Activated naive CD8-positive, alpha-beta T cell treated with anti-CD3 and anti-CD28 coated beads for 36 hours (primary cell): ENCODE results near the gene TLCD2. TPM values are rescaled to one million over a fixed set of nuclear protein-coding genes. Genes with fewer than 3 reads are reported as not detected.
"Not testable (repeated sequence)": the region's sequence is repeated elsewhere in the genome, so short reads cannot be mapped to it uniquely, and the experiment has no call there.

Experiments used
- DNase-seq: peaks from one replicate; pipeline ENCODE4 v3.0.0; 2021
- H3K27ac Mint-ChIP-seq: one replicate; pipeline ENCODE4 v1.8.0; 2022; ENCODE audit warnings: mild to moderate bottlenecking, moderate library complexity, mixed read lengths
- H3K27me3 Mint-ChIP-seq: one replicate; pipeline ENCODE4 v1.8.0; 2022; ENCODE audit warnings: mild to moderate bottlenecking, mixed read lengths
- H3K36me3 Mint-ChIP-seq: one replicate; pipeline ENCODE4 v1.8.0; 2021; ENCODE audit warnings: mild to moderate bottlenecking, mixed read lengths
- H3K4me1 Mint-ChIP-seq: one replicate; pipeline ENCODE4 v1.8.0; 2021; ENCODE audit warnings: mixed read lengths
- H3K4me3 Mint-ChIP-seq: one replicate; pipeline ENCODE4 v1.8.0; 2022; ENCODE audit warnings: mild to moderate bottlenecking, moderate library complexity, mixed read lengths
- H3K9me3 Mint-ChIP-seq: one replicate; pipeline ENCODE4 v1.8.0; 2022; ENCODE audit warnings: mixed read lengths
- total RNA-seq, 2 experiments: library from RNA; stranded (reverse); gene quantifications; one replicate each; pipeline ENCODE4 v1.2.3, GENCODE V29; 2021

TLCD2 gene
- total RNA-seq, 2 experiments from 2014 or later, result 0.04 to 0.06 TPM

GRCh38 chr17:1742371-1743087 is 32.4 kb upstream of the TLCD2 start, which contains the start of gene SERPINF2:
SERPINF2 (plus strand) TSS chr17:1742871; CDS start chr17:1744996, 2,125 bp downstream.
- Mint-ChIP-seq H3K27ac (no peak within 1 kb of the TSS), H3K9me3 (no peaks in the 10 kb centered on the region), H3K27me3 (no peaks in the 10 kb centered on the region), H3K36me3 (peaks cover 5% of the 10 kb centered on the region), H3K4me3 (no peak within 1 kb of the TSS), H3K4me1 (no peaks in the 10 kb centered on the region)
- no peak for DNase-seq

DNA sequence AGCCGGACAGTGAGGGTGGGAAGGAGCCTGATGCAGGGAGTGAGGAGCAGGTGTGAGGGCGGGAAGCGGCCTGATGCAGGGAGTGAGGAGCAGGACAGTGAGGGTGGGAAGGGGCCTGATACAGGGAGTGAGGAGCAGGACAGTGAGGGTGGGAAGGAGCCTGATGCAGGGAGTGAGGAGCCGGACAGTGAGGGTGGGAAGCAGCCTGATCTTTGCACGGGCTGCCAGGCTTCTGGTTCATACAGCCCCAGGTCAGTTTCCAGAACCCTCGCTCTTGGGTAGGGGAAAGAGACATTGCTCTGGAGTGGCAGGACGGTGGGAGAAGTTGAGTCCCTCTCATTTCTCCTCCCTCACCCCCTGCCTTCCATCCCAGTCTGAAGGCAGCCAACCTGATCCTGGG is 31.7 kb upstream of the TLCD2 start:
- H3K36me3 Mint-ChIP-seq, H3K4me1 Mint-ChIP-seq, H3K27me3 Mint-ChIP-seq, H3K27ac Mint-ChIP-seq, H3K4me3 Mint-ChIP-seq, DNase-seq, H3K9me3 Mint-ChIP-seq: not testable (repeated sequence)

- Mint-ChIP-seq H3K27me3 (no peaks in the 10 kb centered on the region), H3K27ac (no peak overlapping the region), H3K9me3 (no peaks in the 10 kb centered on the region)
Observed at GRCh38 chr17:1737531-1738291, 27.5 kb upstream of the TLCD2 start.

DNA sequence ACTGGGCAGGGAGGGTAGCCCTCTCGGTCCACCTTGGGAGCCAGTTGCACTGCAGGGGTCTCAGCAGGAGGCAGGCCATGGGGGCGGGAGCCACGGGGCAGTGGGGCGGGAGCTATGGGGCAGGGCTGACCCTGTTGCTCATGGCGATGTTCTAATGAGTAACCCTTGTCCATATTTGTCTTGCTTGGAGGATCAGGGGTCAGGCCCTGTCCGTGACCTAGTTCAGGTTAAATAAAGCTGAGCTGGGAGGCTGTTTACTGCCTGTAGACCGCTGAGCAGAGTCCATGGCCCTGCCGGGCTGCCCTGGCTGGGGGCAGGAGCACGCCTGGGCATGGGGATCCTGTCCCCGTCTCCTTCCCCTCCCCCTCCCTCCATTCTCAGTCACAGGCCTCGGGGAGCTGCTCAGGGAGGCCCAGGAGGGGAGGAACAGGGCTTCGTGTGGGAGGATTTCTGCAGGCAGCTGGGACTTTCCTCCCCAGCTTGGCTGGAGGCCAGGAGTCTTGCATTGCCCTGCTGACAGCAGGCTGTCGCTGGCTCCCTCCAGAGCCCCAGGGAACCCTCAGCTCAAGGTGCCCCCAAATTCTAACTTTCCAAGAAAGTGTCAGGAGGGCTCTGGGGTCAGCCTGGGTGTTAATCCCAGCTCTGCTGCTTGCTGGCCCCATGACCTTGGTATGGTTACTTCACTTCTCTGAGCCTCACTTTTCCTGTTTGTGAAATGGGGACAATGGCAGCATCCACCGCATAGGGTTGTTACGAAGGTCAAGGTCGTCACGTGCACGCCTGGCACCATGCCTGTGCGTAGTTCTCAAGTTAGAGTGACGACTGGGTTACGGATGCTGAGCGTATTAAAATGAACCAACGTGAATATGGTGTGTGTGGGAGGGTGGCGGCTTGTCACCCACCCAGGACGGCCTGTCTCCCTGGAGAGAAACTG is 26.4 kb upstream of the TLCD2 start:
- Mint-ChIP-seq H3K4me3 (no peak overlapping the region), H3K27me3 (no peaks in the 10 kb centered on the region), H3K27ac (peak overlapping the region; percentile 34), H3K9me3 (no peaks in the 10 kb centered on the region), H3K4me1 (peaks cover 9% of the 10 kb centered on the region), H3K36me3 (peaks cover 13% of the 10 kb centered on the region)
- peak; percentile 68 for DNase-seq

More at GRCh38 chr17:1737531-1738291, 27.5 kb upstream of the TLCD2 start:
- H3K36me3 Mint-ChIP-seq, result peaks cover 13% of the 10 kb centered on the region
- no peak overlapping the region for H3K4me3 Mint-ChIP-seq
- DNase-seq, result no peak
- peaks cover 9% of the 10 kb centered on the region for H3K4me1 Mint-ChIP-seq

DNA sequence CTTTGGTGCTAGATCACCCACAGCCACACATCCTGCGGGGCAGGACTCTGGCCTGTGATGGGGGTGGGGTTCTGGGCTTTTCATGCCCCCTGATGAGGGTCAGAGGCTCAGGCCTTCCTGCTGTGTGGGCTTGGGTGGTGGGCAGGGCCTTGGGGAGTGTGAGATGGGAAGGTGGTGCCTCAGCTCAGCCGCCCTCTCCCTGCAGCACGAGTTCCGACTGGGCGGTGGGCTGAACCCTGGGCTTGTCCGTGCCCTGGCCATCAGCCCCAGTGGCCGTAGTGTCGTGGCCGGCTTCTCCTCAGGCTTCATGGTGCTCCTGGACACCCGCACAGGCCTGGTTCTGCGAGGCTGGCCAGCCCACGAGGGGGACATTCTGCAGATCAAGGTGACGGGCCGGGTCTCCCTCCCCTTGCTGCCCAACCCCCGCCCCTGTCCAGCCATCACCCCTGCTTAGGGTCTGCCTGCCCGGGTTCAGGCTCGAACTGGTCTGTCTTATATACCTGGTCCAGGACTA is 25.7 kb upstream of the TLCD2 start:
- Mint-ChIP-seq H3K36me3 (peaks cover 13% of the 10 kb centered on the region), H3K27ac (no peak overlapping the region), H3K27me3 (no peaks in the 10 kb centered on the region), H3K4me3 (no peak overlapping the region), H3K9me3 (no peaks in the 10 kb centered on the region), H3K4me1 (peaks cover 9% of the 10 kb centered on the region)
- no peak for DNase-seq

DNA sequence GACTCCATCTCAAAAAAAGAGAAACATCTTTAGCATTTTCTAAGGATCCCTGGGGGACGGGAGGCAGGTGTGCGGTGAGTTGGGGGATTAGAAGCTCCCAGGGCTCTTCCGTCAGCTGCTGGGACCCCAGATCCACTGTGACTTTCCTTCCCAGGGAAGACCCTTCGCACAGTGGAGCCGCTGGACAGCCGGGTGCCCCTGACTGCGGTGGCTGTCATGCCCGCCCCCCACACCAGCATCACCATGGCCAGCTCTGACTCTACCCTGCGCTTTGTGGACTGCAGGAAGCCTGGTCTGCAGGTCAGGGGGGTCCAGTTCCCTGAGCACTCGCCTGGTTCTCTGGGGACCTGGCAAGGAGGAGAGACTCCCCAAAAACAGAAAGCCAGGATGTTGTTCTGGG is 25.2 kb upstream of the TLCD2 start:
- Mint-ChIP-seq H3K36me3 (peaks cover 13% of the 10 kb centered on the region), H3K27ac (no peak overlapping the region), H3K4me3 (no peak overlapping the region), H3K4me1 (peaks cover 9% of the 10 kb centered on the region), H3K27me3 (no peaks in the 10 kb centered on the region), H3K9me3 (no peaks in the 10 kb centered on the region)
- DNase-seq, result no peak

GRCh38 chr17:1733759-1734158 is 23.6 kb upstream of the TLCD2 start:
- DNase-seq, result no peak
- Mint-ChIP-seq H3K27ac (no peak overlapping the region), H3K36me3 (peaks cover 16% of the 10 kb centered on the region), H3K27me3 (no peaks in the 10 kb centered on the region), H3K9me3 (no peaks in the 10 kb centered on the region), H3K4me1 (peaks cover 9% of the 10 kb centered on the region), H3K4me3 (no peak overlapping the region)

GRCh38 chr17:1732833-1733321 is 22.7 kb upstream of the TLCD2 start:
- Mint-ChIP-seq H3K27ac (no peak overlapping the region), H3K4me1 (peaks cover 14% of the 10 kb centered on the region), H3K27me3 (no peaks in the 10 kb centered on the region), H3K4me3 (no peak overlapping the region), H3K36me3 (peaks cover 16% of the 10 kb centered on the region), H3K9me3 (no peaks in the 10 kb centered on the region)
- DNase-seq, result no peak

- H3K27me3 Mint-ChIP-seq, result no peaks in the 10 kb centered on the region
- H3K9me3 Mint-ChIP-seq, result no peaks in the 10 kb centered on the region
- H3K36me3 Mint-ChIP-seq, result peaks cover 11% of the 10 kb centered on the region
- H3K4me3 Mint-ChIP-seq, result no peak overlapping the region
- no peak for DNase-seq
- peaks cover 14% of the 10 kb centered on the region for H3K4me1 Mint-ChIP-seq
- H3K27ac Mint-ChIP-seq, result no peak overlapping the region
Observed at GRCh38 chr17:1732241-1732832, 22.2 kb upstream of the TLCD2 start.

- Mint-ChIP-seq H3K4me3 (no peak overlapping the region), H3K4me1 (peaks cover 6% of the 10 kb centered on the region), H3K36me3 (peaks cover 9% of the 10 kb centered on the region), H3K27me3 (no peaks in the 10 kb centered on the region), H3K27ac (no peak overlapping the region), H3K9me3 (no peaks in the 10 kb centered on the region)
- DNase-seq, result no peak
Observed at GRCh38 chr17:1731194-1731506, 21.0 kb upstream of the TLCD2 start.

- DNase-seq, result no peak
- Mint-ChIP-seq H3K27ac (no peak overlapping the region), H3K4me1 (peaks cover 8% of the 10 kb centered on the region), H3K4me3 (no peak overlapping the region), H3K27me3 (no peaks in the 10 kb centered on the region), H3K9me3 (no peaks in the 10 kb centered on the region), H3K36me3 (peaks cover 9% of the 10 kb centered on the region)
Observed at GRCh38 chr17:1730326-1731193, 20.4 kb upstream of the TLCD2 start.

- H3K27me3 Mint-ChIP-seq, result no peaks in the 10 kb centered on the region
- peaks cover 9% of the 10 kb centered on the region for H3K36me3 Mint-ChIP-seq
- no peak overlapping the region for H3K4me3 Mint-ChIP-seq
- peaks cover 9% of the 10 kb centered on the region for H3K4me1 Mint-ChIP-seq
- peak overlapping the region; percentile 28 for H3K27ac Mint-ChIP-seq
- no peaks in the 10 kb centered on the region for H3K9me3 Mint-ChIP-seq
- DNase-seq, result no peak
Observed at GRCh38 chr17:1729966-1730325, 19.8 kb upstream of the TLCD2 start.

- no peak overlapping the region for H3K4me3 Mint-ChIP-seq
- H3K27me3 Mint-ChIP-seq, result no peaks in the 10 kb centered on the region
- H3K27ac Mint-ChIP-seq, result no peak overlapping the region
- H3K4me1 Mint-ChIP-seq, result peaks cover 16% of the 10 kb centered on the region
- peaks cover 5% of the 10 kb centered on the region for H3K36me3 Mint-ChIP-seq
- DNase-seq, result no peak
- no peaks in the 10 kb centered on the region for H3K9me3 Mint-ChIP-seq
Observed at GRCh38 chr17:1727876-1728630, 17.9 kb upstream of the TLCD2 start.
